ENCODE results near the gene TCEA3.

Gene TCEA3

DNA sequence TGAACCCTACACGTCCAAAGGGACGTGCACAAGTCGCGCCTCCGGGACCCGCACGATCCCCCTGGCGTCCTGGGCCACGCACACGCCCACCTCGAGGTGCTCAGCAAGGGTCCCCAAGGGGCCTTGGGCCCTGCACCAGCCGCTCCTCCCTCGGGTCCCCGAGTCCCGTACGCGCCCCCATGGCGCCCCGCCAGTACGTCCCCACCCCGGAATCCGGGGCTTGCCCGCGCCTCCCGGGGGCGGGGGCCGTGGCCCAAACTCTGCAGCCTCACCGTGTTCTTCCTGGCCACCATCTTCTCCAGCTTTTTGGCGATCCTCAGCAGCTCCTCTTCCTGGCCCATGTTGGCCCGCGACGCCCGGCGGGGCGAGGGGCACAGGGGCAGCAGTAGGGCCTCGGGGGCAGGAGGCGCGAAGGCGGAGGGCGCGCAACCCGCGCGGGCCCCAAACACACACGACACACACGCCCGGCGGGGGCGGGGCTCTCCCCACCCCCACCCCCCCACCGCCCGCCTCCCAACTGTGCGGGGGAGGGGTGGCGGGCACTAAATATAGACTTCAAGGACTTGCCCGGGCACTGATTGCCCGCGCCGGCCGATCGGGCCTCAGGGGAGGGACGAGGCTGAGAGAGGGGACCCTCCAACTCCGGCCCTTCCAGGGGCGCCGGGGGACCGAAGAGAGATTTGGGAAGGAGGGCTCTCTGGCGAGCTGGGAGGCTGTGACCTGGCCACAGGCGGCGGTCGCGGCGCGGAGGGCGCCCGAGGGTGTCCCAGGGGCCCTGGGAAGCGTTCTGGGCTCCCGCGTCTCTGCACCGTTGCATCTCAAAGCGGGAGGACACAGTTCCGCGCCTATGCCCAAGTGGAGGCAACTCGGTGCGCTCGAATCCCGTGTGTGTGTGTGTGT is at the start of gene TCEA3:
Gene TCEA3, minus strand, starts transcription at position 456 of the 900 bp plus-strand sequence. Its CDS starts 115 bp downstream, at position 341.
- no peak for DNase-seq (ENCODE audit: low read depth)

DNA sequence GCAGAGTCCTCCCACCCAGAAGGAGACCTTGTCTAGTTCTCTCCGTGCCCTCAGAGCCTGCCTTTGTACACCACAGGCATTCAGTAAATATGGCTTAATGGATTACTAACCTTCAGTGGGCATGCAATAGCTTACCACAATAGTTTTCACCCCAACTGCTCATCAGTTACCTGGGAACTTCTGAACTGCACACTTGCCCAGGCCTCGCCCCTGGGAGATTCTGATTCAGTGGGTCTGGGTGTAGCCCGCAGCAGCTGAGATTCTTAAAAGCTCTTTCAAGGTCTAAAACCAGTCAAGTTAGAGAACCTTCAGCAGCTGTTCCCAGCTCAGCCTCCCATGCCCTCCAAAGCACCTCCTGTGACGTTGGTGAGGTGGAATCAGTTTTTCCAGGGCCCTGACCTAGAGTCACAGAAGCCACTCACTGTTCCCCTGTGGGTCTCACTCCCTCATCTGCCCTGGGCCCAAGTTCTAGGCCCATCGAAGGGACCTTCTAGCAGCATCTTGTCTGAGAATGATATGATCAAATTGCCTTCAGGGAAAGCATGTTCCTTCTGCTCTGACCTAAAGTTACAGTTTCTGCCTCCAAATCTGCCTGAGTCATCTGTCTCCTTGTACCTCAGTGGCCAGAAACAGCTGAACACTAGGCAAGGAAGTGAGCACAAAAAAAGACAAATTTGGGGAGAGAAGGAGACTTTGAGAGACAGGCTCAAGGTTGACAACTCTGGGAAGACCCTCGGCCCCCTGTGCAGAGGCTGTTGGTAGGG is 48.7 kb upstream of the TCEA3 start:
- no peak for DNase-seq (ENCODE audit: low read depth)

DNA sequence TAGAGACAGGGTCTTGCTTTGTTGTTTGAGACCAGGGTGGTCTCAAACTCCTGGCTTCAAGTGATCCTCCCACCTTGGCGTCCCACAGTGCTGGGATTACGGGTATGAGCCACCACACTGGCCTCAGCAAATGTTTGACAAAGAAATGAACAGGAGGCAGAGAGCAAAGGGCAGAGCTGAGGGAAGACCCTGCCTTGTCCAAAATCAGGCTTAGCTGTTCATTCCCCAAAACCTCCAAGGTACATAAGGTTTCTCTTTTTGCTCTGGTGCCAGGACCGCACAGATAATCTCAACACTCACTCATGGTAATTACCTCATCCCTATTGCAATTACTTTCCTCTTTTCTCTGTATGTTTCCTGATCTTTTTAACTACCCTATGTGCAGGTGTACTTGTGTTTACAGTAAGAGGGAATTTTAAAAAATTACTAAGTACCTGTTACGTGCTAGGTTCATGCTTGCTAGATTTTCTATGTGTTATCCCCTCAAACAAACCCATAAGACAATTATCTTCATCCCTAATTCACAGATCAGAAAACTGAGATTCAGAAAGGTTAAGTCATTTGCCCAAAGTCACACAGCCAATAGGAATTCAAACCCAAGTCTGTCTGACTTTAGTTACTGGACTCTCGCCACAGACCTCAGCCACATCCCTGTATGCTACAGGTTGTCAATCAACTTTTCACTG is 47.9 kb upstream of the TCEA3 start:
- DNase-seq (ENCODE audit: low read depth), result no peak

DNA sequence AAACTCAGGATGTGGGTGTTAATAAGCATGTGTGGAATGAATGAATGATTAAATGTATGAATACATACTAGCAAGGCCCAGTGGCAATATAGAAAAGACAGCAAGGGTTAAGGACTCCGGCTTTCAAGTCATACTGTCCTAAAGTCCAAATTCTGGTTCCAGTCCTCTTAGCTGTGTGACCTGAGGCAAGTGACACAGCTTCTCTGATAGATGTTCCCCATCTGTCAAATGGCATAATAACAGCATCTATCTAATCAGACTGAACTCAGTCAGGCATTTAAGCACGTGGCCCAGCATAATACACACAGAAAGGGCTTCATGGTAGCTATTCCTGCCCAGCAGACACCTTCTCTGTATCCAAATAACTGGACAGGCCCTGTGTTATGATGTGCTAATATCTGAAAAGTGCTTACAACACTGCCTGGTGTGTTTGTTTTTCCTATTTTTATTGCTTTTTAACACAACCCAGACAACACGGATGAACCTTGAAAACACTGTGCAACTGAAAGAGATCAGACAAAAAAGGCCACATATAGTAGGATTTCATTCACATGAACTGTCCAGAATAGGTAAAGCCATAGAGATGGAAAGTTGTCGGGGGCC is 47.0 kb upstream of the TCEA3 start:
- no peak for DNase-seq (ENCODE audit: low read depth)

DNA sequence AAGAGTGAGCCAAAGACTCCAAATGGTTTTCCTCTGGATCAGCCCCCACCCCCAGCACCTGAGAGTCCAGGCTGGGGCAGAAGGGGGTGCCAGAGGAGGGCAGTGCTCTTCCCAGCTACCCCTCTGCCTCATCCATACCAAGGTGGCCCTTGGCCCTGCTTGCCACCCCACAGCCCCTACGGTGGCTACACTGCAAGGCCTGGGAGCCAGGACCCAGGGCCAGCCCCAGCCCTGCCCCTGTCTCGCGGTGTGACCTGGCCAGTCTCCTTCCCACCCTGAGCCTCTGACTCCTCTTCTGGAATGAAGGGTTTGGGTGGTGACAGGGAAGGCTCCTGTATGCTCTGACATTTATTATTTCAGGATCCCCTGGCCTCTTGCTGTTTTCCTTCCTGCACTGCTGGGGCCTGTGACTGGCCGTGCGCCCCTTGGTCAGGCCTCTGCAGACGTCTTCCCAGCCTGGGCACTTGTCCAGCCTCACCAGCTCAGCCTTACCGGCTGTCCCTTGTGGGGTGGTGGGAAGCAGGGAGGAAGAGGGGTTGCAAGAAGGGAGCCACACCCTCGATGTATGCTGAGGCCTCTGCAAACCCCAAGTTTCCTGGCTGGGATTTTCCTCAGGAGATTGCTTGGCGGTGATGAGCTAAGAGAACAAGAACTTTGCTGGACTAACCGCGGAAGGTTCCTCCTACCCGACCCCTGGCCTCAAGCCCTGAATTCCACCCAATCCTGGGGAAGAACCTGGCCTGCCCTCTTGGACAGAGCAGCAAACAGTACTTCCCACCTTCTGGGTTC is 45.9 kb upstream of the TCEA3 start:
- DNase-seq (ENCODE audit: low read depth), result peak; percentile 85

DNA sequence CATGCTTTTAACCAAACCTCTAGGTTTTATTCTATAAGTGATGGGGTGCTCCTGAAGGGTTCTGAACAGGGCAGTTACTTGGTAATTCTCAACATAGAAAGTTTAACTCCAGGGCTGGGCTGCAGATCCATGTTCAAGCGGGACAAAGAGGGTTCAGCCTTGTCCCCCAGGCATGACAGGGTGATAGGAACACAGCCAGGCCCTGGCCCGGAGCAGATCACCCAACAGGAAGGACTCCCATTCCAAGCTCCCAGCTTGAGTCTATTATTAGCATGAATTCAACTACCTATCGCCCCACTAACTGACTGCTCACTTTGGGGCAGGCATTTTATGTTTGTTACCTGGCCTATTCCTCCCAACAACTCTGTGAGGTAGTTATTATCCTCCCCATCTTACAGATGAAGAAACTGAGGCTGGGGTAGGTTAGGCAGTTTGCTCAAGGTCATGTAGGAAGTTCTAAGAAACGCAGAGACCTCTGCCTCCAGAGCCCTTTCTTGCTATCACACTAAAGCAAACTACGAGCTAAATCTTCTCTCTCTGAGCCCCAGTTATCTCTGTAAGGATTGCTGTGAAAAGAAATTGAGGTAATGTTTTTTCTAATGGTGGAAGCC is 44.9 kb upstream of the TCEA3 start:
- DNase-seq (ENCODE audit: low read depth), result no peak

DNA sequence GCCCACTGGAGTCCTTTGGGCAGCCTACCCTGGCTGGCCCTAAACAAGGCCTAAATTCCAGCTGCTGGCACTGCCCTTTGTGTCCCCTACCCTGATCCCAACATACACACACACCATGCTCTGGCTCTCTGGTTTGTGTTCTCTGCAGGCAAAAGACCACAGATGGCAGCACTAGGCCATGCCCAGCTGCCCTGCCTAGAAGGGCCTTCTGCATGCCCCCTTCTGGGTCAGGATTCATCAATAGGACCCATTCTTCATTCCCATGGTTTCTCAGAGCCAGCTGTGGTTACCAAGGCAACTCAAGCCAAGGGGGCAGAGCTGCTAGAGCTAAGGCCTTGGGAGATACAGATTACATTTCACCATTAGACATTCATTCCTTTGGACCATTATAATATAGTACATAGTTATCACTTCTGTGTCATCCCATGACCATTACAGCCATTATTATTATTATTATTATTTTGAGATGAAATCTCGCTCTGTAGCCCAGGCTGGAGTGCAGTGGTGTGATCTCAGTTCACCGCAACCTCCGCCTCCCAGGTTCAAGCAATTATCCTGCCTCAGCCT is 42.0 kb upstream of the TCEA3 start:
- DNase-seq (ENCODE audit: low read depth), result no peak

DNA sequence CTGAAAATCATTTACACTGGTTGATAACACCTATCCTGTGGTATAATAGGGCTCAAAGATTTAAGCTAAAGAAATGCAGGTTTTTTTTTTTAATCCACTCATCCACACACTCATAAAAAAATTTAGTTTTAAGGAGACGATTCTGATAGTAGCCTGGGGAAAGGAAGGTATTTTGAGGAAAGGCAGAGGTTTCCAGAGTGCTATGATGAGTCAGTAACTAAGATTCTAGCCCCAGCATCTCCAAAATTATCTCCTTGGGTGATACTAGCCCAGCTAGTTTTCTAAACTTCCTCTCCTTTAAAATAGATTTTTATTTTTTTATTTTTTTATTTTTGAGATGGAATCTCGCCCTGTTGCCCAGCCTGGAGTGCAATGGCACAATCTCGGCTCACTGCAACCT is 38.7 kb upstream of the TCEA3 start:
- no peak for DNase-seq (ENCODE audit: low read depth)

DNA sequence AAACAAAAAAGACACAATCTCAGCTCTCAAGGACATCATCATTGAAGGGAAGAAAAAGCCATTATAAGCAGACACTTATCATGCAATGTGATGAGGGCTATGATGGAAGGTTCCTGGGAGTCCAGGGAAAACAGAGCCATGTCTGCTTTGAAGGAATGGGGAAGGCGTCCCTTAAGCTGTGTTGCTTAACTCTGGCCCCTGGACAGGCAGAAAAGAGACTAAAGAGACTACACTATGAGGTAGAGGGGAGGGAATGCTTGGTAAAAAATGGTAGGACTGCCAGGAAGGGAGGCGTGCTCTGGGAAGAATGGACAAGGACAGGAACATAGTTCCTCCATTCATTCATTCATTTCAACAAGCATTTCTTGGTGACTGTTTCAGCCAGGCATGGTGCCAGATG is 38.2 kb upstream of the TCEA3 start:
- DNase-seq (ENCODE audit: low read depth), result no peak

DNA sequence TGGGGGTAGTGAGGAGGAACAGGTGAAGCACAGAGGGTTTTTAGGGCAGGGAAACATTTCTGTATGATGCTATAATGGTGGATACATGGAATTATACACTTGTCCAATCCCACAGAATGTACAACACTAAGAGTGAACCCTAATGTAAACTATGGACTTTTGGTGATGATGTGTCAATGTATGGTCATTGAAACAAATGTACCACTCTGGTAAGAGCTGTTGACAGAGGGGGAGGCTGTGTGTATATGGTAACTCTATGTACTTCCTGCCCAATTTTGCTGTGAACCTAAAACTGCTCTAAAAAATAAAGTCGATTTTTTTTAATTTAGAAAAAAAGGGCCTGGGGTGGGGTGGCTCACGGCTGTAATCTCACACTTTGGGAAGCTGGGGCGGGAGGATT is 36.5 kb upstream of the TCEA3 start:
- no peak for DNase-seq (ENCODE audit: low read depth)

DNA sequence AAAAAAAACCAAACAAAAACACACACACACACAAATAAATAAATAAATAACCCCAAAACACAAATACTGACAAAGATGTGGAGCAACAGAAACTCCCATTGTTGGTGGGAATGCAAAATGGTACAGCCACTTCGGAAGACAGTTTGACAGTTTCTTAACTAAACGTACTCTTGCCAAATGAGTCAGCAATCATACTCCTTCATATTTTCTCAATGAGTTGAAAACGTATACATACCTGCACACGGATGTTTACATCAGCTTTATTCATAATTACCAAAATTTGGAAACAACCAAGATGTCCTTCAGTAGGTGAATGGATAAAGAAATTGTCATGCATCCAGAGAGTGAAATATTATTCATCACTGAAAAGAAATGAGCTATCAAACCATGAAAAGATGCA is 36.0 kb upstream of the TCEA3 start:
- no peak for DNase-seq (ENCODE audit: low read depth)

DNA sequence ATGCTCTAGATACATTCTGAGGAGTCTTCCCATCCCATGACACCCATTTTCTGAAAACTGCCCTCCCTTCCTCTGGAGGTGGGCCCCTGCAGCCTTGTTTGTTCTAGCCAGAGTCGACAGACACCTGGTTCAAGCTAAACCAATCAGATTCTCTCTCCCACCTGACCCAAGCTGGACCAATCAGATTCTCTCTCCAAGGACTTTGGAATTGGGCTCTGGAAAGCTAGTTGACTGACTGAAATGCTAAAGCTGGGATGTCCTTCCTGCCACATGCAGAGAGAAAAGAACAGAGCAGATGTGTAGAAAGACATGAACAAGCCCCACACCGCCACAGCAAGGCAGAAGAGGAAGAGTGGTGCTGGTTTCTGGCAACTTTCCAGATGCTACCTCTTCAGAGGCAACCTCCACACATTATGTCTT is 34.8 kb upstream of the TCEA3 start:
- no peak for DNase-seq (ENCODE audit: low read depth)

DNA sequence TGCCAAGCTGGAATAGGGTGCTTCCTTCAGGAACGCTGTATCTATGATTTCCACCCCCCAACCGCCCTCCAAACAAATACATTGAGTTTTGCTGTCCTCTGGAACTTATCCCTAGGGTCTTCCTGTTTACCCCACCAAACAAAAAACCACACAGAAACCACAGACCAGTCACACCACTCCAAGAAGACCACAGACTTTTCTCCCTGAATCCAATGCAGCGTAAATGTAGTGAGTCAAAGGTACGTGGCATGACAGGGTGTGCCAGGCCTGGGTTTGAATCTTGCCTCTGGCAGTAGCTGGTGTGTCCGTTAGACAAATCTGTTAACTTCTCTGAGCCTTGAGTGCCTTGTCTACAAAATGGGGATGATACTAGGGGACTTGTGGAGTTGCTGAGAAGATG is 31.7 kb upstream of the TCEA3 start:
- no peak for DNase-seq (ENCODE audit: low read depth)

DNA sequence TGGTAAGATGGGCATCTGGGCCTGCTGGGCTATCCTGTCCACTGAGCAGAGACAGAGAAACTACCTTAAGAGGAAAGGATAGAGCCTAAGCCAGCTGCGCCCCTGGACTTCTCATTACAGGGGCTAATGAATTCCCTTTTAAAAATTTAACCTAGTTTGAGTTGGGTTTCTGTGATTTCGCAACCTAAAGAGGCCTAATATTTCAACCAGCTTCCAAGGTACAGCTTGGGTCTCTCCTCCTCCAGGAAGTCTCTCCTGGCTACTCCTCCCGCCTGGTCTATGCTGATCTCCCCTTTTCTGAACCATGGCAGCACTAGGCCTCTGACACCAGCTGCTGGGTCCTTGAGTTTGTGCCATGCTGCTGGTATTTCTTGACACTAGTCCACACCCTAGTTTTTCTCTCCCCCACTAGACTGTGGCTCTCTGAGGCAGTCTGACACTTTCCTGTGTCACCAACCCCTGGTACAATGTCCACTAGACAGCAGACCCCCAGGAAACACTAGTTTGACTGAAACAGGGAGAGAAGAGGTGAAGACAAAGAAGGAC is 29.0 kb upstream of the TCEA3 start:
- DNase-seq (ENCODE audit: low read depth), result no peak

DNA sequence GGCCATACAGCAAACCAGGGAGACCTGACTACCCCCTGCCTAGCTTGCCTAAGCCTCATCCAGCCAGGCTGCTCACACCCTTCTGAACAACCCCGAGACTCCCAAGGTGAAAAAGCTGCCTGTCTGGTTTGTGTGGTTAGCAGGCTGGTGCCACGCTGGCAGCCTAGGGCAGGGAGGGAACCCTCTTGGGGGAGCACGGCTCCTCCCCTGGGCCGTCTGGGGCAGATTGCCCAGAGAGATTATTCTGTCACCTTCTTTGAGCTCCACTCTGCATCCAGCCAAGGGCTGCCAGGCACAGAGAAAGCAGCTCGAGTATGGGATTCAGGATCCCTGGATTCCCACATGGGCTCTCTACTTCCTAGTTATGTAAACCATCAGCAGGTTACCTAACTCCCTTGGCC is 27.5 kb upstream of the TCEA3 start:
- DNase-seq (ENCODE audit: low read depth), result no peak

DNA sequence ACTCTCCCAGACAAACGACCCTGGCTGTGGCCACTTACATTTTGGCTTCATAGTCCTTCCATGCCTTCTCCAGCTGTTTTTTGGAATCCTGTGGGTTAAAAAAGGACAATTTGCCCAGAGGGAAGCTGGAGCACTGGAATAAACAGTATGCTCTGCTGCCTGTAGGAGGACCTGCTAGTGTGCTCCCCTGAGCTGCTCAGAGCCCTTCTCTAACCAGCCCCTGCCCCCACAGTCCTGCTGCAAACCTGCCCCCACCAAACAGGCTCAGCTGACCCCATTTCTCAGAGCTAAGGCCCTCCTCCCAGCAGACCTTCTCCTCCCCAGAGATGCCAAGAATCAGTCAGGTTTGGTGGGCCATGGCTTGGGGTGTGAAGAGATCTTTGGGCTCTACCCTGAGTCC is 26.9 kb upstream of the TCEA3 start:
- DNase-seq (ENCODE audit: low read depth), result no peak

DNA sequence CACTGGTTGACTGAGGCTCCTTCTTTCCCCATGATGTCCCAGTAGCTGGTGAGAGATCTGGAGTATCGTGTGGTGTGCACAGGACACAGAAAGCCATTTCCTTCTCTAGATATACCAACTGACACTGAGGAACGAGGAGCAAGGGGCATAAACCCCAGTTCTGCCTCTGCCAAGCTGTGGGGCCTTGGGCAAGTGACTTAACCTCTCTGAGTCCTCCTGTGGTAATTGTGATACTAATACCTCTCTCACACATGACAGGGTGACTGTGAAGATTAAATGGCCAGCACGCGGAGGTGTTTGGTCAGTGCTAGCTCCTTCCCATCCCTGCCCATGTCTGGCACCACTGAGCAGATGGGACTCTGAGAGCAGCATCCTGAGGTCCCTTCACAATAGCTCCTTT is 26.3 kb upstream of the TCEA3 start:
- DNase-seq (ENCODE audit: low read depth), result no peak

DNA sequence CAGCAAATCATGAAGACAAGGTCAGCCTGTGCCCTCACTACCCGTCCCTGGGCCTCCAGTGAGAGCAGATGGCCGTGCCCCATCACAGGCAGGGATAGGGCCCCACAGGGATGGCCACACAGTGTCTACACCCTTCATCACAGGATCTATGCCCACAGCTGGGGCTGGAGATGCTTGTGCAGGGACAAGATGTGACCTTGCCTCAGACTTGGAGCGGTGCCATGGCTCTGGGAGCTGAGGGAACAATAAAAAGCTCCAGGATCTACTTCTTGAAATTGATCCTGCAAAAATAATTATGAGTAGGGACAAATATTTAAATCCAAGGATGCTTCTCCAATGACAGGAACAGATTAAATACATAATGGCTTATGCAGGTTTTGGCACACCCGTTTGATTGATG is 25.4 kb upstream of the TCEA3 start:
- DNase-seq (ENCODE audit: low read depth), result no peak

DNA sequence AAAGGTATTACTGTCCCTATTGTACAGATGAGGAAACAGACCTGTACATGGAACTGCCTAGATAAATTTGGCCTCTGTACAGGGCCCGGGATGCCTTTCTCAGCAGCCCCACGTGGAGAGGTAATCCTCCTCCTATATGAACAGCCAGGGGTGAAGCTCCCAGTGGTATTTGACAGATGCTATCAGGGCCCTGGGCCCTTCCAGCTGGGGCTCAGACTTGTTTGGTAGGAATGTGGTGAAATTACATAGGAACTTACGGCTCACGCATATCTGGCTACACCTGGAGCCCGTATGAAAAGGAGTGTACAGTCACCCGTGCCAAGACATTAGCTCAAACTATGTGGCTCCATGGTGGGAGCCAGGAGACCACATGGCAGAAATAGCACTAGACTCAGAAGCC is 24.8 kb upstream of the TCEA3 start:
- no peak for DNase-seq (ENCODE audit: low read depth)

DNA sequence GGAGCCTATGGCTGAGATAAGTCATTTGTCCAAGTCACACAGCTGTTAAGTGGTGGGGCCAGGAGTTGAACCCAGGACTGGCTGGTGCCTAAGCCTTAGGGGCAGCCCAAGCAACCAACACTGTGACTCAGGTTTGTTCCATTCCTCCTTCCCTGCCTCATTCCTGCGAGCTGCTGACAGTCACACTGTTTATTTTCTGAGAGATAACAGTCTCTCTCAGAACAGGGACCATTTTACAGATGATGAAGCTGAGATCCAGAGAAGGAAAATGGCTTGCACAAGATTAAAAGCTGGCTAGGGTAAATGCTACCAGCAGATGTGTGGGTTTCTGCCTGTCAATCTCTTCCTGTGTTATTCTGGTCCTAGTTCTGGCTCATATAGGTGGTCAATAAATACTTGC is 24.3 kb upstream of the TCEA3 start:
- DNase-seq (ENCODE audit: low read depth), result no peak
